ENCODE measurements around the gene BAZ2B. TPM values are rescaled to one million over a fixed set of nuclear protein-coding genes. Genes with fewer than 3 reads are reported as not detected.

The BAZ2B gene
- polyA plus RNA-seq, 1 donor from 2014 or later, result 150 TPM

- no peaks in the 10 kb centered on the region for H3K36me3 ChIP-seq (ENCODE audit: insufficient read depth, low read length)
- no peak overlapping the region for H3K27ac ChIP-seq (ENCODE audit: low read length)
- H3K27me3 ChIP-seq (ENCODE audit: insufficient read depth, low read depth, low read length), result no peaks in the 10 kb centered on the region
- H3K9me3 ChIP-seq (ENCODE audit: low read length), result no peaks in the 10 kb centered on the region
- no peak overlapping the region for H3K4me2 ChIP-seq (ENCODE audit: low read length)
- no peak overlapping the region for H3K9ac ChIP-seq (ENCODE audit: low read length)
- H3K79me2 ChIP-seq (replicated peaks; ENCODE audit: insufficient read depth, low read length), result no peaks in the 10 kb centered on the region
- no peaks in the 10 kb centered on the region for H3F3A ChIP-seq (ENCODE audit: insufficient read depth, low read length, poor library complexity, severe bottlenecking)
- no peak overlapping the region for H3K4me3 ChIP-seq (ENCODE audit: low read length)
- no peaks in the 10 kb centered on the region for H3K9me2 ChIP-seq (ENCODE audit: insufficient read depth, low read length)
- H2AFZ ChIP-seq (ENCODE audit: low read depth, low read length), result no peak overlapping the region
- H4K20me1 ChIP-seq (ENCODE audit: insufficient read depth), result no peaks in the 10 kb centered on the region
- TF ChIP-seq MXI1 (conservative IDR thresholded peaks at IDR 0.05; ENCODE audit: poor library complexity, severe bottlenecking) (no peak), EZH2 (IDR thresholded peaks at IDR 0.05; ENCODE audit: borderline replicate concordance, insufficient read depth, low read length, poor library complexity, severe bottlenecking) (no peak)
These were observed 328.6 kb downstream of the BAZ2B start for GRCh38 chr2:159287733-159288132.

DNA sequence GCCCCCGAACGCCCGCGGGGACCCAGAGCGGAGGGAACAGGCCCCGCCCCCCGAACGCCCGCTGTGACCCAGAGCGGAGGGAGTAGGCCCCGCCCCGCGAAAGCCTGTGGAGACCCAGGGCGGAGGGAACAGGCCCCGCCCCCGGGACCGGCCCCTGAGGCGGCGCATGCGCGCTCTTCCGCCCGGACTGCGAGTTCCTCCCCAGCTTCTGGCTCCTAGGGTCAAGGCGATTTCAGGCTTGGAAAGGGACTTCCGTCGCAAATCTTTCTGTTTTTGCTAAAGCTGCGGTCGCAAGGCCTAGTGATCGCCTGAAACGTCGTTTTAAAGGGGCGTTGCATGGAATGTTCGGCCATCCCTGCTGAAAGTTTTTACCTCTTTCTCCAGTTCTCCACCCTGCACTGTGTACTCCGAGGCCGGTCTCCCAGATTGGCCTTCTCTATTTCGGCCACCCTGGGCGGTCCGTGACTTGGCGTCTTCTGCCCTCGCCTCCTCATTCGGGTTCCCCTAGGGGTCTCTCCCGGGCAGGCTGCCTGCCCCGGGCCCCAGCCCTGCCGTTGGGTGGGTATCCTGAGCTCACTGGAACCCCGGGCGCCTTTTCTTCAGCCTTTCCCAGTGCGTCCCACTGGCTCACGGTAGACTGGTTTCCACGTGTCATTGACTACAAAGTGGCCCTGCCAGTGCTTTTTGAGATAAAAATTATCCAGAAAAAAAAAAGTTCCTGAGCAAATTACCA, 329.5 kb downstream of the BAZ2B start:
- Histone ChIP-seq H3K9me3 (ENCODE audit: low read length) (no peaks in the 10 kb centered on the region), H3K9ac (ENCODE audit: low read length) (peak overlapping the region; percentile 63), H3K27ac (ENCODE audit: low read length) (no peak overlapping the region), H3F3A (ENCODE audit: insufficient read depth, low read length, poor library complexity, severe bottlenecking) (no peaks in the 10 kb centered on the region), H3K9me2 (ENCODE audit: insufficient read depth, low read length) (no peaks in the 10 kb centered on the region), H3K27me3 (ENCODE audit: insufficient read depth, low read depth, low read length) (no peaks in the 10 kb centered on the region), H3K4me3 (ENCODE audit: low read length) (peak overlapping the region; percentile 88), H4K20me1 (ENCODE audit: insufficient read depth) (no peaks in the 10 kb centered on the region), H2AFZ (ENCODE audit: low read depth, low read length) (peak overlapping the region; percentile 65), H3K36me3 (ENCODE audit: insufficient read depth, low read length) (no peaks in the 10 kb centered on the region), H3K4me2 (ENCODE audit: low read length) (peak overlapping the region; percentile 65), H3K79me2 (replicated peaks; ENCODE audit: insufficient read depth, low read length) (no peaks in the 10 kb centered on the region)
- no peak for TF ChIP-seq EZH2 (IDR thresholded peaks at IDR 0.05; ENCODE audit: borderline replicate concordance, insufficient read depth, low read length, poor library complexity, severe bottlenecking)
- peak; percentile 3 for TF ChIP-seq EP300 (conservative IDR thresholded peaks at IDR 0.05; ENCODE audit: poor library complexity, severe bottlenecking)

GRCh38 chr2:159285929-159286708, 330.2 kb downstream of the BAZ2B start, which contains the start of gene WDSUB1:
Gene WDSUB1 (minus strand): TSS chr2:159286703. CDS start chr2:159283069, 3,634 bp downstream.
- TF ChIP-seq EP300 (conservative IDR thresholded peaks at IDR 0.05; ENCODE audit: poor library complexity, severe bottlenecking) (peak; percentile 27), MXI1 (conservative IDR thresholded peaks at IDR 0.05; ENCODE audit: poor library complexity, severe bottlenecking) (peak; percentile 67), EZH2 (IDR thresholded peaks at IDR 0.05; ENCODE audit: borderline replicate concordance, insufficient read depth, low read length, poor library complexity, severe bottlenecking) (no peak)
- Histone ChIP-seq H3K9me2 (ENCODE audit: insufficient read depth, low read length) (no peaks in the 10 kb centered on the region), H3K9ac (ENCODE audit: low read length) (peak within 1 kb of the TSS; percentile 63), H3K27ac (ENCODE audit: low read length) (no peak within 1 kb of the TSS), H3K9me3 (ENCODE audit: low read length) (no peaks in the 10 kb centered on the region), H3K27me3 (ENCODE audit: insufficient read depth, low read depth, low read length) (no peaks in the 10 kb centered on the region), H3K36me3 (ENCODE audit: insufficient read depth, low read length) (no peaks in the 10 kb centered on the region), H4K20me1 (ENCODE audit: insufficient read depth) (no peaks in the 10 kb centered on the region), H3F3A (ENCODE audit: insufficient read depth, low read length, poor library complexity, severe bottlenecking) (no peaks in the 10 kb centered on the region), H3K79me2 (replicated peaks; ENCODE audit: insufficient read depth, low read length) (no peaks in the 10 kb centered on the region), H2AFZ (ENCODE audit: low read depth, low read length) (peak within 1 kb of the TSS; percentile 65), H3K4me2 (ENCODE audit: low read length) (peak within 1 kb of the TSS; percentile 76), H3K4me3 (ENCODE audit: low read length) (peak within 1 kb of the TSS; percentile 88)

GRCh38 chr2:159285433-159285832, 330.9 kb downstream of the BAZ2B start:
- no peaks in the 10 kb centered on the region for H3K79me2 ChIP-seq (replicated peaks; ENCODE audit: insufficient read depth, low read length)
- peak overlapping the region; percentile 76 for H3K4me2 ChIP-seq (ENCODE audit: low read length)
- H3K4me3 ChIP-seq (ENCODE audit: low read length), result peak overlapping the region; percentile 88
- no peaks in the 10 kb centered on the region for H3K9me2 ChIP-seq (ENCODE audit: insufficient read depth, low read length)
- no peaks in the 10 kb centered on the region for H4K20me1 ChIP-seq (ENCODE audit: insufficient read depth)
- no peak for TF ChIP-seq POLR2AphosphoS5 (IDR thresholded peaks at IDR 0.05)
- no peak for TF ChIP-seq CTCF (IDR thresholded peaks at IDR 0.05; ENCODE audit: poor library complexity, severe bottlenecking)
- TF ChIP-seq MXI1 (conservative IDR thresholded peaks at IDR 0.05; ENCODE audit: poor library complexity, severe bottlenecking), result no peak
- no peak overlapping the region for H3K9ac ChIP-seq (ENCODE audit: low read length)
- no peaks in the 10 kb centered on the region for H3K36me3 ChIP-seq (ENCODE audit: insufficient read depth, low read length)
- H3F3A ChIP-seq (ENCODE audit: insufficient read depth, low read length, poor library complexity, severe bottlenecking), result no peaks in the 10 kb centered on the region
- no peak overlapping the region for H2AFZ ChIP-seq (ENCODE audit: low read depth, low read length)
- no peak overlapping the region for H3K27ac ChIP-seq (ENCODE audit: low read length)
- H3K9me3 ChIP-seq (ENCODE audit: low read length), result no peaks in the 10 kb centered on the region
- H3K27me3 ChIP-seq (ENCODE audit: insufficient read depth, low read depth, low read length), result no peaks in the 10 kb centered on the region
